HepG2 (cell line): ENCODE data around the gene HMX1. TPM values are rescaled to one million over a fixed set of nuclear protein-coding genes. Genes with fewer than 3 reads are reported as not detected.

Source experiments
- ATAC-seq: fragments of 200-7000 bp; cut with Tn5 transposase; 3 replicates; pipeline ENCODE4 v1.9.1; 2020; ENCODE audit warnings: mild to moderate bottlenecking, moderate library complexity
- BruUV-seq: library from RNA; stranded (reverse); fragments of 400-500 nt; replicated peaks from 2 replicates; lab custom pipeline; 2021; lab: Mats Ljungman, UMichigan
- CTCF ChIA-PET: fragments of 300-600 bp; formaldehyde crosslinking; extraction: SDS; loops from one replicate; lab custom pipeline; 2021; ENCODE audit warnings: low total read pairs, inconsistent platforms, low intra/inter-chr PET ratio; lab: Yijun Ruan, JAX
- POLR2A ChIA-PET: fragments of 350-600 bp; sonication (Branson Sonifier 250); formaldehyde crosslinking; loops from one replicate; lab custom pipeline; 2020; ENCODE audit warnings: antibody characterized with exemption, inconsistent platforms; lab: Yijun Ruan, JAX
- DNase-seq: peaks from one replicate; pipeline ENCODE4 v3.0.0-alpha.2; 2015; ENCODE audit warnings: low spot score
- FAIRE-seq: peaks from 3 replicates; lab custom pipeline; 2011; peaks lifted over from hg19 to GRCh38; lab: Jason Lieb, UNC
- H2AFZ ChIP-seq: one replicate; pipeline ENCODE4 v1.6.1; 2011; ENCODE audit warnings: low read length, inconsistent platforms
- H3K27ac ChIP-seq: fragments of 300-600 bp; 3 replicates; pipeline ENCODE4 v1.8.0; 2011; ENCODE audit warnings: mixed run types, mild to moderate bottlenecking, mixed read lengths, low read length, inconsistent platforms; ENCODE audit not compliant: insufficient read depth; ENCODE audit errors: extremely low read length
- H3K27me3 ChIP-seq, 2 experiments: fragments of 200-600 bp in 1 of 2; 2 replicates in 1 of 2; 3 replicates in 1 of 2; pipeline versions ENCODE4 v1.6.0 to v1.8.0; 2011; ENCODE audit warnings: low read length in 2 of 2, mild to moderate bottlenecking in 2 of 2, moderate library complexity in 2 of 2, inconsistent platforms in 1 of 2; ENCODE audit not compliant: insufficient read depth in 2 of 2, control insufficient read depth in 1 of 2
- H3K36me3 ChIP-seq, 2 experiments: fragments of 200-600 bp in 1 of 2; replicated peaks in 1 of 2; 2 replicates in 1 of 2; 3 replicates in 1 of 2; pipeline versions ENCODE4 v1.5.1 to v1.8.0; 2011; ENCODE audit warnings: low read length in 2 of 2, inconsistent platforms in 1 of 2; ENCODE audit not compliant: insufficient read depth in 2 of 2, control insufficient read depth in 1 of 2
- H3K4me1 ChIP-seq: 2 replicates; pipeline ENCODE4 v1.5.1; 2012; ENCODE audit warnings: low read length, inconsistent platforms; ENCODE audit not compliant: insufficient read depth
- H3K4me2 ChIP-seq: 2 replicates; pipeline ENCODE4 v1.6.0; 2011; ENCODE audit warnings: low read depth, low read length, inconsistent platforms
- H3K4me3 ChIP-seq, 3 experiments: fragments of 200-600 bp in 1 of 3; sonication (generic), shearing (Covaris generic) in 1 of 3; replicated peaks in 1 of 3; 2 replicates each; pipeline ENCODE4 v1.5.1; 2011 to 2016; ENCODE audit warnings: low read length in 3 of 3, inconsistent platforms in 2 of 3, low read depth in 2 of 3, mild to moderate bottlenecking in 2 of 3, control low read depth in 1 of 3, mixed read lengths in 1 of 3; ENCODE audit not compliant: insufficient read depth in 1 of 3
- H3K79me2 ChIP-seq: one replicate; pipeline ENCODE4 v1.6.1; 2011; ENCODE audit warnings: low read length, inconsistent platforms; ENCODE audit not compliant: insufficient read depth
- H3K9ac ChIP-seq: 2 replicates; pipeline ENCODE4 v1.6.0; 2011; ENCODE audit warnings: mild to moderate bottlenecking, low read depth, low read length, inconsistent platforms; ENCODE audit not compliant: insufficient read depth
- H3K9me3 ChIP-seq: 2 replicates; pipeline ENCODE4 v1.5.1; 2012; ENCODE audit warnings: mild to moderate bottlenecking, low read length
- H4K20me1 ChIP-seq: 2 replicates; pipeline ENCODE4 v1.6.0; 2011; ENCODE audit warnings: inconsistent platforms, mild to moderate bottlenecking, low read length, moderate library complexity; ENCODE audit not compliant: insufficient read depth
- DBP ChIP-seq: sonication (generic); formaldehyde crosslinking; IDR thresholded peaks from 2 replicates; pipeline ENCODE4 v1.4.0; 2020; ENCODE audit warnings: missing genetic modification reagents; ENCODE audit errors: not compliant biosample characterization
- IRF1 ChIP-seq: sonication (generic); formaldehyde crosslinking; IDR thresholded peaks from 2 replicates; pipeline ENCODE4 v1.4.0; 2020; ENCODE audit warnings: low read depth, mild to moderate bottlenecking, missing genetic modification reagents
- MAF1 ChIP-seq: sonication (generic); formaldehyde crosslinking; IDR thresholded peaks from 2 replicates; pipeline ENCODE4 v1.5.0; 2020; ENCODE audit warnings: missing genetic modification reagents, borderline replicate concordance
- PAX8 ChIP-seq: sonication (generic); formaldehyde crosslinking; IDR thresholded peaks from 2 replicates; pipeline ENCODE4 v1.8.0; 2022; ENCODE audit warnings: mild to moderate bottlenecking, missing genetic modification reagents, borderline replicate concordance
- RFX5 ChIP-seq: IDR thresholded peaks from 2 replicates; pipeline ENCODE4 v1.6.1; 2011; ENCODE audit warnings: low read depth, low read length, improper control_type of control experiment
- ZBTB20 ChIP-seq: sonication (generic); formaldehyde crosslinking; IDR thresholded peaks from 2 replicates; pipeline ENCODE4 v1.8.1; 2023; ENCODE audit warnings: missing genetic modification reagents, low read depth, mild to moderate bottlenecking, borderline replicate concordance
- ZBTB43 ChIP-seq: sonication (generic); formaldehyde crosslinking; conservative IDR thresholded peaks from 2 replicates; pipeline ENCODE4 v1.4.0; 2020; ENCODE audit warnings: missing genetic modification reagents
- ZBTB8A ChIP-seq: sonication (generic); formaldehyde crosslinking; IDR thresholded peaks from 2 replicates; pipeline ENCODE4 v1.4.0; 2020; ENCODE audit warnings: mild to moderate bottlenecking, low read depth, missing genetic modification reagents, borderline replicate concordance
- ZNF281 ChIP-seq: sonication (generic); formaldehyde crosslinking; IDR thresholded peaks from 2 replicates; pipeline ENCODE4 v1.4.0; 2020; ENCODE audit warnings: missing genetic modification reagents, borderline replicate concordance
- ZNF414 ChIP-seq: sonication (generic); formaldehyde crosslinking; IDR thresholded peaks from 2 replicates; pipeline ENCODE4 v1.5.0; 2020; ENCODE audit warnings: missing genetic modification reagents
- ZNF780A ChIP-seq: sonication (generic); formaldehyde crosslinking; IDR thresholded peaks from 2 replicates; pipeline ENCODE4 v1.8.0; 2022; ENCODE audit warnings: mild to moderate bottlenecking, missing genetic modification reagents, moderate library complexity
- WGBS: methylation state at CpG from one replicate; pipeline ENCODE4 v1.1.6; 2017; ENCODE audit warnings: low lambda C conversion rate; 5-methylcytosine and 5-hydroxymethylcytosine counted together
- in situ Hi-C: cut with HindIII; loops from 2 replicates; pipeline ENCODE4 v1.10.0; 2017; ENCODE audit warnings: low pct_unique_long_range_greater_than_20kb; ENCODE audit not compliant: extremely low pct_ligation_motif_present
- intact Hi-C: fragments of 100-400 bp; cut with micrococcal nuclease; formaldehyde crosslinking; loops from one replicate; pipeline ENCODE4 v1.10.0; 2022; ENCODE audit not compliant: unreplicated experiment
- polyA plus RNA-seq, 8 experiments: library from polyadenylated mRNA; depleted of rRNA in 3 of 8; stranded (reverse) in 7 of 8; unstranded in 1 of 8; fragments of >200 nt; fragmentation: Illumina TruSeq in 4 of 8; extraction: Trizol in 4 of 8; gene quantifications; 2 replicates each; pipeline versions ENCODE4 v1.2.1 to v1.2.3, GENCODE V29; 2011 to 2016; ENCODE audit warnings: low read depth in 4 of 8, missing spikeins in 1 of 8, mixed read lengths in 1 of 8; ENCODE audit not compliant: insufficient read depth in 1 of 8
- total RNA-seq, 5 experiments: library from RNA; depleted of rRNA; stranded (reverse); fragments of >200 nt; fragmentation: Illumina TruSeq; extraction: Trizol; gene quantifications; 2 replicates each; pipeline ENCODE4 v1.2.3, GENCODE V29; 2016; ENCODE audit warnings: low read depth in 1 of 5

The HMX1 gene
- total and polyA plus RNA-seq, 2 of the 13 experiments (the other 11 are each of a cell fraction or from before 2014, with no cell fraction given), result not detected

GRCh38 chr4:8886612-8887406 is 15.2 kb upstream of the HMX1 start (continued):
- TF ChIP-seq RFX5 (no peak), IRF1 (CRISPR knock-in tag) (no peak), ZBTB8A (CRISPR knock-in tag) (no peak)

- Histone ChIP-seq H3K27me3 (peaks cover 6 to 64% of the 10 kb centered on the region in 2 experiments), H3K4me1 (no peaks in the 10 kb centered on the region), H3K4me3 (no peak overlapping the region), H3K79me2 (no peaks in the 10 kb centered on the region), H3K36me3 (no peaks in the 10 kb centered on the region), H2AFZ (no peak overlapping the region), H4K20me1 (no peaks in the 10 kb centered on the region), H3K4me2 (no peak overlapping the region), H3K27ac (no peak overlapping the region), H3K9me3 (no peaks in the 10 kb centered on the region), H3K9ac (no peak overlapping the region)
- ATAC-seq (peak; percentile 53), FAIRE-seq (no peak), DNase-seq (no peak)
- no TSS peak for BruUV-seq
- POLR2A ChIA-PET, result no interaction called here
- CTCF ChIA-PET, result no interaction called here
- intact Hi-C loops, result loop anchor here (10.0 kb wide), 1 partner anchor 197 kb away; no protein-coding TSS in a partner anchor
- 9% methylated on average over 6 of the region's 14 CpGs for WGBS
- TF ChIP-seq ZBTB43 (CRISPR knock-in tag) (no peak), MAF1 (CRISPR knock-in tag) (no peak), DBP (CRISPR knock-in tag) (no peak), ZNF281 (CRISPR knock-in tag) (no peak), ZNF780A (CRISPR knock-in tag) (no peak), ZBTB20 (CRISPR knock-in tag) (no peak), PAX8 (CRISPR knock-in tag) (no peak), ZNF414 (CRISPR knock-in tag) (no peak)
- in situ Hi-C loops, result loop anchor here (10.0 kb wide), 1 partner anchor 197 kb away; no protein-coding TSS in a partner anchor
Measured at GRCh38 chr4:8882239-8882638, 10.6 kb upstream of the HMX1 start.
